A549 (cell line): ENCODE results near the gene RNU4-1. TPM values are rescaled to one million over a fixed set of nuclear protein-coding genes. Genes with fewer than 3 reads are reported as not detected.
"Not testable (repeated sequence)": the region's sequence is repeated elsewhere in the genome, so short reads cannot be mapped to it uniquely, and the experiment has no call there.

Experiments
- ATAC-seq, 2 experiments: fragments of 200-7000 bp in 1 of 2; fragments of >200 bp in 1 of 2; cut with Nextera tagmentation in 1 of 2; cut with Tn5 transposase in 1 of 2; 3 replicates each; pipeline versions ENCODE4 v1.8.0 to v1.9.1; 2018 to 2020; ENCODE audit warnings: mild to moderate bottlenecking in 1 of 2, moderate library complexity in 1 of 2
- CTCF ChIA-PET: fragments of 300-600 bp; sonication (Branson Sonifier 250); formaldehyde crosslinking; extraction: SDS; loops from one replicate; lab custom pipeline; 2021; ENCODE audit warnings: antibody characterized with exemption, inconsistent platforms; lab: Yijun Ruan, JAX
- POLR2A ChIA-PET: fragments of 350-600 bp; formaldehyde crosslinking; extraction: SDS; loops from one replicate; lab custom pipeline; 2021; ENCODE audit warnings: antibody characterized with exemption, inconsistent platforms; lab: Yijun Ruan, JAX
- DNase-seq, 2 experiments: peaks; one replicate each; pipeline versions ENCODE4 v3.0.0 to v3.0.0-alpha.2; 2011 to 2016; ENCODE audit warnings: low read depth in 1 of 2, low spot score in 1 of 2
- FAIRE-seq: peaks from 2 replicates; lab custom pipeline; 2011; peaks lifted over from hg19 to GRCh38; lab: Jason Lieb, UNC
- H3K27ac ChIP-seq, 2 experiments: fragments of >200 bp; sonication (Bioruptor Twin); formaldehyde crosslinking; 3 replicates each; pipeline ENCODE4 v1.5.1; 2016 to 2017
- H3K4me1 ChIP-seq: fragments of >200 bp; sonication (Bioruptor Twin); formaldehyde crosslinking; 3 replicates; pipeline ENCODE4 v1.6.1; 2016
- H3K4me2 ChIP-seq: fragments of >200 bp; sonication (Bioruptor Twin); formaldehyde crosslinking; 3 replicates; pipeline ENCODE4 v1.6.1; 2016
- H3K4me3 ChIP-seq: fragments of >200 bp; sonication (Bioruptor Twin); formaldehyde crosslinking; 3 replicates; pipeline ENCODE4 v1.5.1; 2016
- H3K9me3 ChIP-seq: fragments of >200 bp; sonication (Bioruptor Twin); formaldehyde crosslinking; 3 replicates; pipeline ENCODE4 v1.6.1; 2016
- BHLHE40 ChIP-seq: IDR thresholded peaks from 2 replicates; pipeline ENCODE4 v1.6.1; 2012; ENCODE audit warnings: low read depth, low read length, inconsistent platforms
- CBX2 ChIP-seq: fragments of 200-600 bp; sonication (generic); IDR thresholded peaks from 2 replicates; pipeline ENCODE4 v1.6.1; 2016; ENCODE audit warnings: low read depth, mild to moderate bottlenecking, borderline replicate concordance
- CHD4 ChIP-seq: fragments of 200-600 bp; sonication (generic); IDR thresholded peaks from 2 replicates; pipeline ENCODE4 v1.6.1; 2016; ENCODE audit warnings: antibody characterized with exemption, mild to moderate bottlenecking, borderline replicate concordance
- EHMT2 ChIP-seq: fragments of 200-600 bp; sonication (generic); IDR thresholded peaks from 2 replicates; pipeline ENCODE4 v1.6.1; 2016; ENCODE audit warnings: antibody characterized with exemption, low read depth, mild to moderate bottlenecking, moderate library complexity
- ELK1 ChIP-seq: fragments of 150-350 bp; IDR thresholded peaks from 2 replicates; pipeline ENCODE4 v1.6.1; 2014; ENCODE audit warnings: low read depth, mild to moderate bottlenecking, low read length
- FOSB ChIP-seq: fragments of 250-450 bp; sonication (Bioruptor Pico); IDR thresholded peaks from 2 replicates; pipeline ENCODE4 v1.5.0; 2020; ENCODE audit warnings: mild to moderate bottlenecking, moderate library complexity
- HOXB13 ChIP-seq: fragments of 250-450 bp; sonication (Bioruptor Pico); IDR thresholded peaks from 2 replicates; pipeline ENCODE4 v1.5.0; 2020; ENCODE audit warnings: low read depth, mild to moderate bottlenecking, moderate library complexity
- HOXB5 ChIP-seq: fragments of 250-450 bp; sonication (Bioruptor Pico); IDR thresholded peaks from 2 replicates; pipeline ENCODE4 v1.5.0; 2020; ENCODE audit warnings: mild to moderate bottlenecking, moderate library complexity
- JUNB ChIP-seq: fragments of >200 bp; sonication (Bioruptor Twin); formaldehyde crosslinking; IDR thresholded peaks from 2 replicates; pipeline ENCODE4 v1.6.1; 2016
- KDM1A ChIP-seq: fragments of 200-600 bp; sonication (generic); IDR thresholded peaks from 2 replicates; pipeline ENCODE4 v1.6.1; 2016; ENCODE audit warnings: low read depth, mild to moderate bottlenecking
- KDM5A ChIP-seq: fragments of 200-600 bp; sonication (generic); IDR thresholded peaks from 2 replicates; pipeline ENCODE4 v1.6.1; 2016; ENCODE audit warnings: antibody characterized with exemption, mild to moderate bottlenecking
- MAZ ChIP-seq: fragments of 150-350 bp; IDR thresholded peaks from 2 replicates; pipeline ENCODE4 v1.6.1; 2014; ENCODE audit warnings: antibody characterized with exemption, low read depth, low read length, borderline replicate concordance
- MYC ChIP-seq: IDR thresholded peaks from 2 replicates; pipeline ENCODE4 v1.6.1; 2012; ENCODE audit warnings: mild to moderate bottlenecking, inconsistent platforms, low read length, improper control_type of control experiment, borderline replicate concordance
- PHF8 ChIP-seq: fragments of 200-600 bp; sonication (generic); IDR thresholded peaks from 2 replicates; pipeline ENCODE4 v1.6.1; 2016; ENCODE audit warnings: low read depth, mild to moderate bottlenecking, antibody characterized with exemption, moderate library complexity, borderline replicate concordance
- RAD21 ChIP-seq, 2 experiments: fragments of >200 bp in 1 of 2; sonication (Bioruptor Twin) in 1 of 2; formaldehyde crosslinking in 1 of 2; IDR thresholded peaks in 1 of 2; conservative IDR thresholded peaks in 1 of 2; 2 replicates in 1 of 2; 3 replicates in 1 of 2; pipeline ENCODE4 v1.6.1; 2012 to 2018; ENCODE audit warnings: inconsistent platforms in 1 of 2
- RFX5 ChIP-seq: fragments of 450-650 bp; IDR thresholded peaks from 2 replicates; pipeline ENCODE4 v1.7.1; 2014; ENCODE audit warnings: antibody characterized with exemption, mild to moderate bottlenecking, moderate library complexity
- SMC3 ChIP-seq: fragments of >200 bp; sonication (Bioruptor Twin); formaldehyde crosslinking; IDR thresholded peaks from 3 replicates; pipeline ENCODE4 v1.6.1; 2018; ENCODE audit warnings: inconsistent platforms
- WGBS: methylation state at CpG from one replicate; pipeline ENCODE4 v1.1.6; 2017; ENCODE audit errors: missing lambda C conversion rate; 5-methylcytosine and 5-hydroxymethylcytosine counted together
- polyA plus RNA-seq, 4 experiments: library from polyadenylated mRNA; depleted of rRNA in 3 of 4; stranded (reverse); fragments of >200 nt; fragmentation: RNase III in 1 of 4; extraction: RNeasy Plus Mini Kit Qiagen cat#74134 plus additional on column Dnase treatment in 1 of 4; gene quantifications; 2 replicates in 3 of 4; 3 replicates in 1 of 4; pipeline ENCODE4 v1.2.3, GENCODE V29; 2011 to 2017

The RNU4-1 gene
- polyA plus RNA-seq, 2 of the 4 experiments (the other 2 are of a cell fraction): not detected

GRCh38 chr12:120257041-120257821 lies 35.8 kb downstream of the RNU4-1 start:
- 62% methylated on average over 9 of the region's 9 CpGs for WGBS
- peak overlapping the region; percentile 52 for H3K4me2 ChIP-seq
- no peak for FAIRE-seq

GRCh38 chr12:120254809-120255208 lies 38.2 kb downstream of the RNU4-1 start:
- FAIRE-seq (no peak), DNase-seq (no peak), ATAC-seq (no peak)
- ChIA-PET CTCF (interaction anchor here (1.5 to 43.7 kb wide), 4 partner anchors 2 to 51 kb away, joined by 3 to 1367 read pairs (median 652); partner anchors contain the start of gene PXN), POLR2A (no interaction called here)
- WGBS: 93% methylated on average over 7 of the region's 7 CpGs
- TF ChIP-seq KDM5A (no peak), FOSB (CRISPR knock-in tag) (no peak), HOXB13 (CRISPR knock-in tag) (no peak), MAZ (no peak), BHLHE40 (no peak), PHF8 (no peak), MYC (no peak), CHD4 (no peak), KDM1A (no peak), HOXB5 (CRISPR knock-in tag) (no peak)
- no peak overlapping the region for H3K4me3 ChIP-seq
- no peak overlapping the region for H3K27ac ChIP-seq
- H3K9me3 ChIP-seq: no peaks in the 10 kb centered on the region
- H3K4me1 ChIP-seq: peaks cover 63% of the 10 kb centered on the region
- H3K4me2 ChIP-seq: no peak overlapping the region

More at GRCh38 chr12:120257041-120257821, 35.8 kb downstream of the RNU4-1 start:
- ChIA-PET POLR2A (interaction anchor here (0.9 to 1.8 kb wide), 4 partner anchors 15 to 56 kb away, joined by 4 to 12 read pairs (median 4); partner anchors contain the start of gene RPLP0), CTCF (interaction anchor here (0.6 to 43.7 kb wide), 8 partner anchors 8 to 94 kb away, joined by 3 to 1367 read pairs (median 5); partner anchors contain the start of genes PXN and RPLP0)
- no peak for DNase-seq
- peak overlapping the region; percentile 46 to 69; a peak in 5 of 6 replicates for H3K27ac ChIP-seq
- no peak overlapping the region for H3K4me3 ChIP-seq
- peaks cover 57% of the 10 kb centered on the region for H3K4me1 ChIP-seq
- no peaks in the 10 kb centered on the region for H3K9me3 ChIP-seq
- peak; percentile 47 to 51; a peak in 5 of 6 replicates for ATAC-seq
- TF ChIP-seq JUNB (no peak), KDM5A (no peak), CHD4 (no peak), ELK1 (no peak), RFX5 (no peak), HOXB5 (CRISPR knock-in tag) (no peak), CBX2 (no peak), EHMT2 (no peak), MYC (no peak), SMC3 (no peak), RAD21 (conservative IDR thresholded peaks at IDR 0.05 in 1 of 2, IDR thresholded peaks at IDR 0.05 in 1 of 2) (no peak)

- POLR2A ChIA-PET, H3K4me2 ChIP-seq, ATAC-seq, H3K4me3 ChIP-seq, H3K9me3 ChIP-seq, DNase-seq, FAIRE-seq: not testable (repeated sequence)
- peaks cover 63% of the 10 kb centered on the region for H3K4me1 ChIP-seq
- CTCF ChIA-PET: interaction anchor here (22.3 to 43.7 kb wide), 3 partner anchors 4 to 29 kb away, joined by 652 to 1367 read pairs (median 652); partner anchors contain the start of gene PXN
- 83% methylated on average over 6 of the region's 6 CpGs for WGBS
- 0 out of 6 replicates have a peak overlapping the region, but pooled peaks of 1 of the 2 experiments have one; percentile 20 for H3K27ac ChIP-seq
Measured at GRCh38 chr12:120253313-120253712, 39.7 kb downstream of the RNU4-1 start.
